ENCODE results near the gene CPA2.
A peak's percentile ranks its signal among the peaks of the same experiment; 100 is the strongest.

Gene CPA2

GRCh38 chr7:130322615-130323014, 56.0 kb downstream of the CPA2 start:
- TF ChIP-seq, protein P1, sequence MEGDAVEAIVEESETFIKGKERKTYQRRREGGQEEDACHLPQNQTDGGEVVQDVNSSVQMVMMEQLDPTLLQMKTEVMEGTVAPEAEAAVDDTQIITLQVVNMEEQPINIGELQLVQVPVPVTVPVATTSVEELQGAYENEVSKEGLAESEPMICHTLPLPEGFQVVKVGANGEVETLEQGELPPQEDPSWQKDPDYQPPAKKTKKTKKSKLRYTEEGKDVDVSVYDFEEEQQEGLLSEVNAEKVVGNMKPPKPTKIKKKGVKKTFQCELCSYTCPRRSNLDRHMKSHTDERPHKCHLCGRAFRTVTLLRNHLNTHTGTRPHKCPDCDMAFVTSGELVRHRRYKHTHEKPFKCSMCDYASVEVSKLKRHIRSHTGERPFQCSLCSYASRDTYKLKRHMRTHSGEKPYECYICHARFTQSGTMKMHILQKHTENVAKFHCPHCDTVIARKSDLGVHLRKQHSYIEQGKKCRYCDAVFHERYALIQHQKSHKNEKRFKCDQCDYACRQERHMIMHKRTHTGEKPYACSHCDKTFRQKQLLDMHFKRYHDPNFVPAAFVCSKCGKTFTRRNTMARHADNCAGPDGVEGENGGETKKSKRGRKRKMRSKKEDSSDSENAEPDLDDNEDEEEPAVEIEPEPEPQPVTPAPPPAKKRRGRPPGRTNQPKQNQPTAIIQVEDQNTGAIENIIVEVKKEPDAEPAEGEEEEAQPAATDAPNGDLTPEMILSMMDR (conservative IDR thresholded peaks at IDR 0.05; ENCODE audit: low read depth) = no peak
- DNase-seq (ENCODE audit: low spot score) = peak; percentile 3
- ChIA-PET POLR2A (ENCODE audit: low non-redundant PET) (no interaction called here), CTCF (no interaction called here)
- H3K27ac ChIP-seq = no peak overlapping the region

- H3K27ac ChIP-seq = no peak overlapping the region
- ChIA-PET CTCF (no interaction called here), POLR2A (ENCODE audit: low non-redundant PET) (no interaction called here)
- TF ChIP-seq, protein P1 (conservative IDR thresholded peaks at IDR 0.05; ENCODE audit: low read depth) = no peak
- DNase-seq (ENCODE audit: low spot score) = no peak
These were observed 57.8 kb downstream of the CPA2 start for GRCh38 chr7:130324306-130324943.

- TF ChIP-seq, protein P1 (conservative IDR thresholded peaks at IDR 0.05; ENCODE audit: low read depth) = no peak
- CTCF ChIA-PET = no interaction called here
- POLR2A ChIA-PET (ENCODE audit: low non-redundant PET) = interaction anchor here (0.5 kb wide), 1 partner anchor 172 kb away, joined by 5 read pairs; no protein-coding TSS in a partner anchor
- no peak for DNase-seq (ENCODE audit: low spot score)
- no peak overlapping the region for H3K27ac ChIP-seq
These were observed 63.0 kb downstream of the CPA2 start for GRCh38 chr7:130329681-130330080.

DNA sequence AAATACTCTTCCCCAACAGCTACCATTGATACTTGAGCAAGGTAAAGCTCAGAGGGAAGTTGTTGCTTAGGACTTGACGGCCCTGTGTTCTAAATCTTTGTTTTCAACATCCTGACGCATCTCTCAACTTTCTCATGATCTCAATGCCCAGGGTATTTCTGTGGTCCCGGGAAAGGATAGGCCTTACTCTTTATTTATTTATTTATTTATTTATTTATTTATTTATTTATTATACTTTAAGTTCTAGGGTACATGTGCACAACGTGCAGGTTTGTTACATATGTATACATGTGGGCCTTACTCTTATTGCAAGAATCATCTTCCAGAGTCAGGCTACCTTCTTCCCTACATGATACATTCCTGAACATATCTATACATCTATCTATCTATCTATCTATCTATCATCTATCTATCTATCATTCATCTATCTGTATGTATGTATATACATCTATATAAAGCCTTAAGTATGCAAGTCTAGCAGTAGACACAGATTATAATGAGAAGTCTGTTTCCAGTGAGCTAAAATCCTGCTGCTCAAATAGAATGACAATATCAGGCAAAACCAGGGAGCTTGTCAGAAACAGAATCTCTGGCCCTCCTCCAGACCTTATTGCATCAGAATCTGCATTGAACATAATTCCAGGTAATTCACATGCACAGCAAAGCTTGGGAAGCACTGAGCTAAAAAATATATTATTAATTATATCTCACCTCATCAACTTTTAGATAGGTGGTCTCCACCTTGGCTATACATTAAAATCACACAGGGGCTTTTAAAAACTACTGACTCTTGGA, 65.8 kb downstream of the CPA2 start:
- TF ChIP-seq, protein P1 (conservative IDR thresholded peaks at IDR 0.05; ENCODE audit: low read depth) = no peak
- no peak for DNase-seq (ENCODE audit: low spot score)
- H3K27ac ChIP-seq = no peak overlapping the region
- POLR2A ChIA-PET (ENCODE audit: low non-redundant PET) = no interaction called here
- CTCF ChIA-PET = no interaction called here

GRCh38 chr7:130333832-130334231, 67.2 kb downstream of the CPA2 start:
- POLR2A ChIA-PET (ENCODE audit: low non-redundant PET) = no interaction called here
- TF ChIP-seq, protein P1 (conservative IDR thresholded peaks at IDR 0.05; ENCODE audit: low read depth) = no peak
- CTCF ChIA-PET = interaction anchor here (0.5 kb wide), 1 partner anchor 550 kb away, joined by 3 read pairs; no protein-coding TSS in a partner anchor
- no peak overlapping the region for H3K27ac ChIP-seq
- DNase-seq (ENCODE audit: low spot score) = no peak

DNA sequence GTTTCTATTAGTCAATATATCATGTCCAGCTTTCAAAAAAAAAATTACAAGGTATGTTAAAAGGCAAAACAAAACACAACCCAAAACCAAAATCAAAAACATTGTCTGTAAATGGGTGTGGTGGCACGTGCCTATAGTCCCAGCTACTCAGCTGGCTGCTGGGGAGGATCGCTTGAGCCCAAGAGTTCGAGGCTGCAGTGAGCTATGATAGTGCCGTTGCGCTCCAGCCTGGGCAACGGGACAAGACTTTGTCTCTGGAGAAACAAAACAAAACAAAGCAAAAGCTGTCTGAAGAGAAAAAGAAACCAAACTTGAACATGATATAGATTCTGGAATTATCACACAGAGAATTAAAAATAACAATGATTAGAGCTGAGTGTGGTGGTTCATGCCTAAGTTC, 67.6 kb downstream of the CPA2 start:
- ChIA-PET POLR2A (ENCODE audit: low non-redundant PET) (no interaction called here), CTCF (interaction anchor here (0.5 kb wide), 1 partner anchor 551 kb away, joined by 3 read pairs; no protein-coding TSS in a partner anchor)
- H3K27ac ChIP-seq = no peak overlapping the region
- TF ChIP-seq, protein P1 (conservative IDR thresholded peaks at IDR 0.05; ENCODE audit: low read depth) = no peak
- DNase-seq (ENCODE audit: low spot score) = no peak
